ENCODE results near the gene ATP5F1D. TPM values are rescaled to one million over a fixed set of nuclear protein-coding genes. Genes with fewer than 3 reads are reported as not detected.

Gene ATP5F1D
- total and polyA plus RNA-seq, 2 of the 13 experiments (the other 11 are each of a cell fraction or from before 2014, with no cell fraction given): 39.4 to 78.7 TPM

GRCh38 chr19:1252221-1252820 lies 10.8 kb downstream of the ATP5F1D start (continued):
- TF ChIP-seq FOXP4 (CRISPR knock-in tag; IDR thresholded peaks at IDR 0.05) (peak; percentile 61; the same call in 1 of the 2 replicates), MTERF4 (CRISPR knock-in tag; IDR thresholded peaks at IDR 0.05) (no peak), KDM6A (CRISPR knock-in tag; IDR thresholded peaks at IDR 0.05; ENCODE audit: low read depth) (peak; percentile 52; the same call in 1 of the 2 replicates), HNRNPLL (IDR thresholded peaks at IDR 0.05; ENCODE audit: low read depth, low read length, poor library complexity, severe bottlenecking) (peak; percentile 14), LBX2 (CRISPR knock-in tag; IDR thresholded peaks at IDR 0.05; ENCODE audit: borderline replicate concordance) (no peak), LCORL (IDR thresholded peaks at IDR 0.05) (no peak), LCORL (CRISPR knock-in tag; IDR thresholded peaks at IDR 0.05) (peak; percentile 72; the same call in 1 of the 2 replicates), SRF (IDR thresholded peaks at IDR 0.05; ENCODE audit: low read depth, low read length) (no peak), PAXIP1 (CRISPR knock-in tag; conservative IDR thresholded peaks at IDR 0.05) (peak; percentile 80), ZKSCAN8 (CRISPR knock-in tag; IDR thresholded peaks at IDR 0.05; ENCODE audit: borderline replicate concordance) (no peak), ZFX (CRISPR knock-in tag; IDR thresholded peaks at IDR 0.05; ENCODE audit: low read depth) (peak; percentile 68; the same call in 1 of the 2 replicates), YEATS4 (CRISPR knock-in tag; IDR thresholded peaks at IDR 0.05; ENCODE audit: borderline replicate concordance) (no peak; the same call in 1 of the 2 replicates), KDM3A (CRISPR knock-in tag; IDR thresholded peaks at IDR 0.05; ENCODE audit: low read depth) (0 out of 2 replicates have a peak, but pooled peaks have one; percentile 10), TSC22D2 (CRISPR knock-in tag; IDR thresholded peaks at IDR 0.05; ENCODE audit: borderline replicate concordance) (no peak), RARA (CRISPR knock-in tag; IDR thresholded peaks at IDR 0.05) (peak; percentile 85), ZNF281 (CRISPR knock-in tag; IDR thresholded peaks at IDR 0.05; ENCODE audit: borderline replicate concordance) (no peak; the same call in 1 of the 2 replicates), ATF2 (CRISPR knock-in tag; IDR thresholded peaks at IDR 0.05) (no peak)

All from HepG2 (cell line).